Measurements from ENCODE around the gene PRTFDC1. TPM values are rescaled to one million over a fixed set of nuclear protein-coding genes. Genes with fewer than 3 reads are reported as not detected.

Gene PRTFDC1
- total RNA-seq, 1 donor from 2014 or later = 7.6 TPM

DNA sequence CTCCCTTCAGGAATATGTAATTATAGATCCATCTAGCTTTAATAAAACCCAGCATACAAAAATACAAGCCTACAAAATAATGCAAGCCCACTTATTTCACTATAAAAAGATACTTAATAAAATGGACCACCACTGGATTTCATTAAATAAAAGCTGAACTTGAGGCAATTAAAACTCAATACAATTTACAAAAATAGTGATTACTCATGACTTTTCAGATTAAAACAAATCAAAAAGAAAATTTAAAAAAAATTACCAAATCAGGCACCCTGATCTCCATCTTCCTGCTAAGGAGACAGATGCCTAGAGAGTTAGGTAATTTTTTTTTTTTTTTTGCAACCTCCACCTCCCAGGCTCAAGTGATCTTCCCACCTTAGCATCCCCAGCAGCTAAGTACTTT lies 41.8 kb downstream of the PRTFDC1 start:
- intact Hi-C loops (cut with DNase I) = no loop called here
- Histone ChIP-seq H3K27me3 (no peaks in the 10 kb centered on the region), H3K4me3 (no peak overlapping the region), H3K36me3 (no peaks in the 10 kb centered on the region), H3K4me1 (no peaks in the 10 kb centered on the region), H3K27ac (no peak overlapping the region), H3K9me3 (no peaks in the 10 kb centered on the region)
- DNase-seq (ENCODE audit: extremely low spot score in 2 of 2) = no peak
- TF ChIP-seq, protein P1, sequence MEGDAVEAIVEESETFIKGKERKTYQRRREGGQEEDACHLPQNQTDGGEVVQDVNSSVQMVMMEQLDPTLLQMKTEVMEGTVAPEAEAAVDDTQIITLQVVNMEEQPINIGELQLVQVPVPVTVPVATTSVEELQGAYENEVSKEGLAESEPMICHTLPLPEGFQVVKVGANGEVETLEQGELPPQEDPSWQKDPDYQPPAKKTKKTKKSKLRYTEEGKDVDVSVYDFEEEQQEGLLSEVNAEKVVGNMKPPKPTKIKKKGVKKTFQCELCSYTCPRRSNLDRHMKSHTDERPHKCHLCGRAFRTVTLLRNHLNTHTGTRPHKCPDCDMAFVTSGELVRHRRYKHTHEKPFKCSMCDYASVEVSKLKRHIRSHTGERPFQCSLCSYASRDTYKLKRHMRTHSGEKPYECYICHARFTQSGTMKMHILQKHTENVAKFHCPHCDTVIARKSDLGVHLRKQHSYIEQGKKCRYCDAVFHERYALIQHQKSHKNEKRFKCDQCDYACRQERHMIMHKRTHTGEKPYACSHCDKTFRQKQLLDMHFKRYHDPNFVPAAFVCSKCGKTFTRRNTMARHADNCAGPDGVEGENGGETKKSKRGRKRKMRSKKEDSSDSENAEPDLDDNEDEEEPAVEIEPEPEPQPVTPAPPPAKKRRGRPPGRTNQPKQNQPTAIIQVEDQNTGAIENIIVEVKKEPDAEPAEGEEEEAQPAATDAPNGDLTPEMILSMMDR (IDR thresholded peaks at IDR 0.05) = no peak
- TF ChIP-seq POLR2AphosphoS5 (IDR thresholded peaks at IDR 0.05; ENCODE audit: insufficient read depth in 1 of 2, low read depth in 1 of 2) = no peak
- TF ChIP-seq POLR2A (IDR thresholded peaks at IDR 0.05) = no peak

GRCh38 chr10:24908793-24909423 lies 43.5 kb downstream of the PRTFDC1 start:
- intact Hi-C loops (cut with DNase I) = no loop called here
- no peak for DNase-seq (ENCODE audit: extremely low spot score in 2 of 2)
- Histone ChIP-seq H3K4me3 (no peak overlapping the region), H3K4me1 (no peaks in the 10 kb centered on the region), H3K27me3 (no peaks in the 10 kb centered on the region), H3K27ac (no peak overlapping the region), H3K36me3 (no peaks in the 10 kb centered on the region), H3K9me3 (no peaks in the 10 kb centered on the region)
- TF ChIP-seq, protein P1 (IDR thresholded peaks at IDR 0.05) = no peak
- no peak for TF ChIP-seq POLR2A (IDR thresholded peaks at IDR 0.05)
- TF ChIP-seq POLR2AphosphoS5 (IDR thresholded peaks at IDR 0.05; ENCODE audit: insufficient read depth in 1 of 2, low read depth in 1 of 2) = no peak

- no peaks in the 10 kb centered on the region for H3K27me3 ChIP-seq
- intact Hi-C loops (cut with DNase I) = no loop called here
- TF ChIP-seq, protein P1 (IDR thresholded peaks at IDR 0.05) = no peak
- TF ChIP-seq POLR2AphosphoS5 (IDR thresholded peaks at IDR 0.05; ENCODE audit: insufficient read depth in 1 of 2, low read depth in 1 of 2) = no peak
- no peak for TF ChIP-seq POLR2A (IDR thresholded peaks at IDR 0.05)
Measured at GRCh38 chr10:24907956-24908355, 44.5 kb downstream of the PRTFDC1 start.

GRCh38 chr10:24906372-24906771 lies 46.0 kb downstream of the PRTFDC1 start:
- Histone ChIP-seq H3K4me3 (no peak overlapping the region), H3K4me1 (peaks cover 15% of the 10 kb centered on the region), H3K27ac (no peak overlapping the region), H3K36me3 (no peaks in the 10 kb centered on the region), H3K9me3 (no peaks in the 10 kb centered on the region), H3K27me3 (no peaks in the 10 kb centered on the region)
- intact Hi-C loops (cut with DNase I) = no loop called here
- no peak for TF ChIP-seq POLR2AphosphoS5 (IDR thresholded peaks at IDR 0.05; ENCODE audit: insufficient read depth in 1 of 2, low read depth in 1 of 2)
- no peak for TF ChIP-seq POLR2A (IDR thresholded peaks at IDR 0.05)
- TF ChIP-seq, protein P1 (IDR thresholded peaks at IDR 0.05) = no peak
- no peak for DNase-seq (ENCODE audit: extremely low spot score in 2 of 2)

More at GRCh38 chr10:24907956-24908355, 44.5 kb downstream of the PRTFDC1 start:
- no peak for DNase-seq (ENCODE audit: extremely low spot score in 2 of 2)
- Histone ChIP-seq H3K4me1 (no peaks in the 10 kb centered on the region), H3K9me3 (no peaks in the 10 kb centered on the region), H3K36me3 (no peaks in the 10 kb centered on the region), H3K27ac (no peak overlapping the region), H3K4me3 (no peak overlapping the region)

DNA sequence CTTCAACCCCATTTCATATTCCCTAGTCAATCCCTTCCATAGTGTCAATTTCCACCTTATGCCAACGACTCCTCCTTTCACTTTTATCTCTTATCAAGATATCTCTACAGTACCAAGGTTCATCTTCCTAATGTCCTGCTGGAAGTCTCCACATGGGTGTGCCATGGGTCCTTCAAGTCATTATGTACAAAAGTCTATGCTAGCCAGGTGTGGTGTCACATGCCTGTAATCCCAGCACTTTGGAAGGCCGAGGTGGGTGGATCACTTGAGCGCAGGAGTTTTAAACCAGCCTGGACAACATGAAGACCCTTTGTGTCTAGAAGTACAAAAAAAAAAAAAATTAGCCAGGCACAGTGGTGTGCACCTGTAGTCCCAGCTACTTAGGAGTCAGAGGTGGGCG lies 47.6 kb downstream of the PRTFDC1 start:
- H3K27me3 ChIP-seq = no peaks in the 10 kb centered on the region
- TF ChIP-seq, protein P1 (IDR thresholded peaks at IDR 0.05) = no peak
- TF ChIP-seq POLR2A (IDR thresholded peaks at IDR 0.05) (no peak), POLR2AphosphoS5 (IDR thresholded peaks at IDR 0.05; ENCODE audit: insufficient read depth in 1 of 2, low read depth in 1 of 2) (no peak)
- no peaks in the 10 kb centered on the region for H3K9me3 ChIP-seq
- H3K27ac ChIP-seq = no peak overlapping the region
- intact Hi-C loops (cut with DNase I) = no loop called here
- H3K4me3 ChIP-seq = no peak overlapping the region
- H3K4me1 ChIP-seq = peaks cover 28% of the 10 kb centered on the region
- H3K36me3 ChIP-seq = no peaks in the 10 kb centered on the region
- no peak for DNase-seq (ENCODE audit: extremely low spot score in 2 of 2)
